AG09309 (cell line): ENCODE data around the gene GLYR1.

ENCODE experiments used
- DNase-seq: peaks from one replicate; pipeline ENCODE4 v3.0.0-alpha.2; 2010; ENCODE audit warnings: low read depth
- H3K4me3 ChIP-seq: 2 replicates; pipeline ENCODE4 v1.5.1; 2011; ENCODE audit warnings: mild to moderate bottlenecking, low read depth, low read length, moderate library complexity; ENCODE audit not compliant: control insufficient read depth
- TF ChIP-seq, protein P1 (sequence below): IDR thresholded peaks from 2 replicates; pipeline ENCODE4 v1.5.1; 2011; ENCODE audit warnings: mild to moderate bottlenecking, low read depth, low read length, inconsistent platforms; ENCODE audit not compliant: insufficient read depth, control insufficient read depth; ENCODE audit errors: missing control alignments

Gene GLYR1

DNA sequence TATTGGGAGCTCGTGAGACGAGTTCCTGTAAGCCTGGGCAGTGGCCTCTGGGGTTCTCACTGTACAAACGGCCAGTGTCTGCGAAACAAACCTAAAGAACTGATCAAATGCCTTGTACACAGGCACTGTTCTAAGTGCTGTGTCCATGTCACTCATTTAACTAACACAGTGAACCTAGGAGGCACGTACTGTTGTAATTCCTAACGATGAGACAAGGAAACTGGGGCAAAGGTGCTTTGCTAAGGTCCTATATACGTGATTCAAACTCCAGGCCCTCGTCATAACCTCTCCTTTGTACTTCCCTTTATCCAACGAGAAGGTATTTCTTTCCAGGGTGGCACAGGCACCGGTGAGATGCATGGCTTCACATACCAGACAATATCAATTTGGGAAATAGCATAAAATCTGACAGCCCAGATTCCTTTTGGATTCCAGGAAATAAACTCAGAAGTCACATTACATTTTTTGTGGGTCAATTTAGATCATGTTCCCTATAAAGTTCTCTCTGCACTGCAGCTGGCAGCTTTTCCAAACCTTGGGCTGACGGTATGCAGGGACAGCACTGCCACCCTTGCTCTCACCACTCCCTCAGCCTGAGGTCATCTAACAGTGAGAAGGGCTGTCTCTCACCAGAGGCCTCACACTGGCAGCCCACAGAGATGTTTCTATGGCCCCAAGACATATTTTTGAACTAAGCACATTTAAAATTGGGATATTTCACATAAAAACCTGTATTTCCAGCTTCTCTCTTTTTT is 18.3 kb downstream of the GLYR1 start:
- TF ChIP-seq, protein P1, sequence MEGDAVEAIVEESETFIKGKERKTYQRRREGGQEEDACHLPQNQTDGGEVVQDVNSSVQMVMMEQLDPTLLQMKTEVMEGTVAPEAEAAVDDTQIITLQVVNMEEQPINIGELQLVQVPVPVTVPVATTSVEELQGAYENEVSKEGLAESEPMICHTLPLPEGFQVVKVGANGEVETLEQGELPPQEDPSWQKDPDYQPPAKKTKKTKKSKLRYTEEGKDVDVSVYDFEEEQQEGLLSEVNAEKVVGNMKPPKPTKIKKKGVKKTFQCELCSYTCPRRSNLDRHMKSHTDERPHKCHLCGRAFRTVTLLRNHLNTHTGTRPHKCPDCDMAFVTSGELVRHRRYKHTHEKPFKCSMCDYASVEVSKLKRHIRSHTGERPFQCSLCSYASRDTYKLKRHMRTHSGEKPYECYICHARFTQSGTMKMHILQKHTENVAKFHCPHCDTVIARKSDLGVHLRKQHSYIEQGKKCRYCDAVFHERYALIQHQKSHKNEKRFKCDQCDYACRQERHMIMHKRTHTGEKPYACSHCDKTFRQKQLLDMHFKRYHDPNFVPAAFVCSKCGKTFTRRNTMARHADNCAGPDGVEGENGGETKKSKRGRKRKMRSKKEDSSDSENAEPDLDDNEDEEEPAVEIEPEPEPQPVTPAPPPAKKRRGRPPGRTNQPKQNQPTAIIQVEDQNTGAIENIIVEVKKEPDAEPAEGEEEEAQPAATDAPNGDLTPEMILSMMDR = no peak

DNA sequence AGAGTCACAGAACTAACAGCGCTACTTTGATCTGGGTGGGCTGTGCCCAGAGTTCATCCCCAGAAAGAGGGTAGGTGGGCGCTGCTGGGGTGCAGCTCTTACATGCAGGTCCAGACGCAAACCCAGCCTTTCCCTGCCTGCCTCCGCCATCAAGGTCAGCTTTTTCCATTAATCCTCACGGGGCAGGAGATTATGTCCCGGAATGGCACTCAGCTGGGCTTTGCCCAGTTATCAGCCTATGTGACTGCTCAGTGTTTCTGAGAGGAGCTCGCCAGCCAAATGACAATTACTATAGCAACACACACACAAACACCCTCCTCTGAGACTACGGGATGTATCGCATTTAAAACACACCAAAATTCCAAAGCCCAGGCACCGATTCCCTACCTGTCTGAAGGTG is 20.1 kb downstream of the GLYR1 start:
- H3K4me3 ChIP-seq = no peak overlapping the region
- DNase-seq = no peak
- TF ChIP-seq, protein P1 = no peak

More for the DNA sequence above, 18.3 kb downstream of the GLYR1 start:
- H3K4me3 ChIP-seq = no peak overlapping the region
- no peak for DNase-seq

DNA sequence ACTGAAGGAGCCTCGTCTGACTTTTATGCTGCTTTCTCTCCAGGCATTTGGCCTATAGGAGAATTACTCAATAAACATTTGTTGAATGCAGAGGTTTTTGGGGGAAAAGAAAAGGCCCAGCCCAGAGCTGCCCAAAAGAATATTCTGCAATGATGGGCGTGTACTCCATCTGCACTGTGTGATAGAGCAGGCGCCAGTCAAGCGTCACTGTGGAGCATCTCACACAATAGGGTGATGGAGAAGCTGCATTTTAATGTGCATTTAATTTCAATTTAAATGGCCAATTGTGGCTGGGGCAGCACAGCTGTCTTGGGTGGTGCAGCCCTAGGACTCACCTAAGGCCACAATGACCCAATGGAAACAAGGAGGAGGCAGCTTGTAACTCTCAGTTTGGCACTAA is 20.6 kb downstream of the GLYR1 start:
- no peak for DNase-seq
- H3K4me3 ChIP-seq = no peak overlapping the region
- TF ChIP-seq, protein P1 = no peak

DNA sequence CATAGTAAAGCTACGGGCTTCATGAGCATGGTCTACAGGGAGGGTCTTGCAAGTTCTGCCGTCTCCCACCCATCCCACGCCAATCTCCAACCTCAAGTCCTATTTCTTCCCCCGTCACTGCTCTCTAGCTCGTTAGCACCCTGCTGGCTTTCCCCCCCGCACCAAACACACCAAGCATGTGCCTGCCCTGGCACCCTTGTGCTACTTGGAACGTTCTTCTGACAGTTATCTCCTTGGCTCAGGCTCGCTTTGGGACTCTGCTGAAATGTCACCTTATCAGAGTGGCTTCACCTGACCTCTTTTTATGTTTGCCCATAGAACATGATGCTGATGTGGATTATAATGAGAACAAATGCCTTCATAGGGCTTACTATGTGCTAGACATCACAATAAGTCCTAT is 21.9 kb downstream of the GLYR1 start:
- H3K4me3 ChIP-seq = no peak overlapping the region
- no peak for DNase-seq
- TF ChIP-seq, protein P1 = no peak

DNA sequence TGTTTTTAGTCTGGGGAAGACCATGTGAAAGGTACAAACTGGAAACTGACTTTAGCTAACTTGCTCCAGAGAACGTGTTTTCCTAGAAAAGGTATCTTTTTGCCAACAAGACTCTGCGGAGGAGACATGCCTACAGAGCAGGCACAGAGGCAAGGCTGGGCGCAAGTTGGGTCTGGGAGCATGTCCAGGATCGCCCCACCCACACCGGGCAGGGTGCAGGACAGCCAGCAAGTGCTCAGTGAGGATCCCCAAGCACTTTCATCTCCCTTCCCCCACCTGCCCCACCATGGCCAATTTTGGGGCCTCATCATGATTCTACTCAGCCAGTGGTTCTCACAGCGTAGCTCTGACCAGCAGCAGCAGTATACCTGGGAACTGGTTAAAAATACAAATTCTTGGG is 26.4 kb downstream of the GLYR1 start:
- DNase-seq = no peak
- TF ChIP-seq, protein P1 = no peak
- H3K4me3 ChIP-seq = no peak overlapping the region

DNA sequence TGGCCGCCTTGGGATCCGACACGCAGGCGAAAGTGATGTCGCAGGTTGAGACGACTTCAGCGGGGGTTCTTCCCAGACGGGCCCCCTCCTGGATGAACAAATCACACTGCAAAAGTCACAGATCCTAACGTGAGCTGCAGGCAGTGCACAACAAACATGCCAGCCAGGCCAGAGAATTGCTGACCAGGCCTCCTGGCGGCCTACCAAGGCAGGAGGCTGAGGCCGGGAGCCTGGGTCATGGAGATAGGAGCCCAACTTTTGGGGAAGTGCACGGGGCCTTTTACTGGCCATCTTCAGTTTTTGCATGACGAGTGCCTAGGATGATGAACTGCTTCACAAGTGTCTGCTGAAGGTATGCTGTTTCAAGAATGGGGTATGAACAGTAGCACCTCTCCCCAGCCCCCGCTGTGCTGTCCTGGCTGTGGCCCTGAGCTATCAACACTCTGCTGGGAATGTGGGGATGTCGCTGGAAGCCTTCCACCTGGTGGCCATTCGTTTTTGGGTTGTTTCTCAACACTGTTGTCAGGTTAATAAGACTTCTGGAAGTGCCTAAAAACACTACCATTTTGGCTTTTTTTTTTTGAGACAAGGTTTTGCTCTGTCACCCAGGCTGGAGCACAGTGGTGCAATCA is 32.4 kb downstream of the GLYR1 start:
- no peak overlapping the region for H3K4me3 ChIP-seq
- TF ChIP-seq, protein P1 = no peak
- no peak for DNase-seq
